HEK293 (cell line): Measurements from ENCODE around the gene ZNF343.
A peak's percentile ranks its signal among the peaks of the same experiment; 100 is the strongest.

Experiments
- CTCF ChIA-PET: fragments of 350-600 bp; formaldehyde crosslinking; extraction: SDS; loops from one replicate; lab custom pipeline; 2021; ENCODE audit warnings: antibody characterized with exemption; lab: Yijun Ruan, JAX
- POLR2A ChIA-PET: fragments of 300-600 bp; formaldehyde crosslinking; extraction: SDS; loops from one replicate; lab custom pipeline; 2020; ENCODE audit warnings: antibody characterized with exemption, inconsistent platforms; lab: Yijun Ruan, JAX
- H3K27ac ChIP-seq: fragments of 200-500 bp; sonication (Bioruptor generic); 2 replicates; pipeline ENCODE4 v1.5.1; 2014; ENCODE audit warnings: low read depth, low read length, control low read depth, inconsistent platforms; ENCODE audit errors: extremely low read depth
- H3K36me3 ChIP-seq, 2 experiments: fragments of 200-500 bp in 1 of 2; sonication (Bioruptor generic) in 1 of 2; 1 replicate in 1 of 2; 2 replicates in 1 of 2; pipeline ENCODE4 v1.5.1; 2014 to 2017; ENCODE audit warnings: inconsistent platforms in 2 of 2, low read length in 2 of 2; ENCODE audit not compliant: control insufficient read depth in 2 of 2, insufficient read depth in 1 of 2
- H3K4me1 ChIP-seq: fragments of 200-500 bp; sonication (Bioruptor generic); 2 replicates; pipeline ENCODE4 v1.5.1; 2014; ENCODE audit warnings: mild to moderate bottlenecking, low read length, inconsistent platforms; ENCODE audit not compliant: control insufficient read depth, insufficient read depth
- H3K4me3 ChIP-seq: 2 replicates; pipeline ENCODE4 v1.5.1; 2011; ENCODE audit warnings: low read depth, mild to moderate bottlenecking, control low read depth, low read length, moderate library complexity
- H3K9me3 ChIP-seq: fragments of 200-500 bp; sonication (Bioruptor generic); 2 replicates; pipeline ENCODE4 v1.5.1; 2014; ENCODE audit warnings: low read depth, low read length, inconsistent platforms; ENCODE audit not compliant: control insufficient read depth, insufficient read depth
- EGR2 ChIP-seq: fragments of 450-650 bp; formaldehyde crosslinking; IDR thresholded peaks from 2 replicates; pipeline ENCODE4 v1.5.1; 2016; ENCODE audit warnings: low read depth, missing biosample characterization, missing genetic modification characterization
- GLIS1 ChIP-seq: fragments of 450-650 bp; formaldehyde crosslinking; IDR thresholded peaks from 2 replicates; pipeline ENCODE4 v1.5.1; 2016; ENCODE audit warnings: missing biosample characterization, missing genetic modification characterization
- GLIS2 ChIP-seq: fragments of 450-650 bp; formaldehyde crosslinking; IDR thresholded peaks from 2 replicates; pipeline ENCODE4 v1.5.1; 2016; ENCODE audit warnings: missing biosample characterization, missing genetic modification characterization
- ZBTB7A ChIP-seq: fragments of 450-650 bp; formaldehyde crosslinking; IDR thresholded peaks from 2 replicates; pipeline ENCODE4 v1.5.1; 2016; ENCODE audit warnings: low read depth, missing biosample characterization, missing genetic modification characterization
- ZEB2 ChIP-seq: fragments of 450-650 bp; formaldehyde crosslinking; IDR thresholded peaks from 2 replicates; pipeline ENCODE4 v1.5.1; 2016; ENCODE audit warnings: missing biosample characterization, missing genetic modification characterization
- ZFHX2 ChIP-seq: fragments of 450-650 bp; formaldehyde crosslinking; conservative IDR thresholded peaks from 2 replicates; pipeline ENCODE4 v1.5.1; 2016; ENCODE audit warnings: missing biosample characterization, missing genetic modification characterization
- ZFP3 ChIP-seq: fragments of 450-650 bp; formaldehyde crosslinking; IDR thresholded peaks from 2 replicates; pipeline ENCODE4 v1.5.1; 2016; ENCODE audit warnings: low read depth, missing biosample characterization, missing genetic modification characterization
- ZFP69B ChIP-seq: fragments of 450-650 bp; formaldehyde crosslinking; IDR thresholded peaks from 2 replicates; pipeline ENCODE4 v1.5.1; 2016; ENCODE audit warnings: missing biosample characterization, missing genetic modification characterization
- ZNF121 ChIP-seq: fragments of 450-650 bp; formaldehyde crosslinking; IDR thresholded peaks from 2 replicates; pipeline ENCODE4 v1.5.1; 2016; ENCODE audit warnings: missing biosample characterization, missing genetic modification characterization
- ZNF311 ChIP-seq: fragments of 450-650 bp; formaldehyde crosslinking; IDR thresholded peaks from 2 replicates; pipeline ENCODE4 v1.5.1; 2017; ENCODE audit warnings: missing biosample characterization, missing genetic modification characterization, borderline replicate concordance
- ZNF366 ChIP-seq: fragments of 450-650 bp; formaldehyde crosslinking; conservative IDR thresholded peaks from 2 replicates; pipeline ENCODE4 v1.5.1; 2016; ENCODE audit warnings: missing biosample characterization, missing genetic modification characterization
- ZNF391 ChIP-seq: fragments of 450-650 bp; formaldehyde crosslinking; IDR thresholded peaks from 2 replicates; pipeline ENCODE4 v1.5.1; 2016; ENCODE audit warnings: low read depth, missing biosample characterization, missing genetic modification characterization, borderline replicate concordance
- ZNF416 ChIP-seq: fragments of 450-650 bp; formaldehyde crosslinking; IDR thresholded peaks from 2 replicates; pipeline ENCODE4 v1.5.1; 2016; ENCODE audit warnings: missing biosample characterization, missing genetic modification characterization
- ZNF501 ChIP-seq: fragments of 450-650 bp; formaldehyde crosslinking; IDR thresholded peaks from 2 replicates; pipeline ENCODE4 v1.5.1; 2016; ENCODE audit warnings: missing biosample characterization, missing genetic modification characterization
- ZNF654 ChIP-seq: fragments of 450-650 bp; formaldehyde crosslinking; IDR thresholded peaks from 2 replicates; pipeline ENCODE4 v1.5.1; 2016; ENCODE audit warnings: low read depth, missing biosample characterization, missing genetic modification characterization
- ZSCAN30 ChIP-seq: fragments of 450-650 bp; IDR thresholded peaks from 2 replicates; pipeline ENCODE4 v1.5.1; 2018; ENCODE audit warnings: missing biosample characterization, mild to moderate bottlenecking, missing genetic modification characterization, moderate library complexity
- TF ChIP-seq, protein P1 (sequence below): fragments of 450-650 bp; formaldehyde crosslinking; IDR thresholded peaks from 2 replicates; pipeline ENCODE4 v1.5.1; 2016; ENCODE audit warnings: missing biosample characterization, missing genetic modification characterization
- TF ChIP-seq, protein P2 (sequence below): fragments of 450-650 bp; formaldehyde crosslinking; IDR thresholded peaks from 2 replicates; pipeline ENCODE4 v1.5.1; 2016; ENCODE audit warnings: missing biosample characterization, missing genetic modification characterization
- TF ChIP-seq, protein P3 (sequence below): fragments of 450-650 bp; formaldehyde crosslinking; IDR thresholded peaks from 2 replicates; pipeline ENCODE4 v1.5.1; 2016; ENCODE audit warnings: missing biosample characterization, missing genetic modification characterization
- TF ChIP-seq, protein P4 (sequence below): IDR thresholded peaks from 2 replicates; pipeline ENCODE4 v1.6.1; 2011; ENCODE audit warnings: mild to moderate bottlenecking, low read depth, low read length, borderline replicate concordance
- TF ChIP-seq, protein P5 (sequence below): fragments of 450-650 bp; formaldehyde crosslinking; IDR thresholded peaks from 2 replicates; pipeline ENCODE4 v1.5.1; 2016; ENCODE audit warnings: missing biosample characterization, missing genetic modification characterization
- TF ChIP-seq, protein P6 (sequence below): fragments of 450-650 bp; formaldehyde crosslinking; IDR thresholded peaks from 2 replicates; pipeline ENCODE4 v1.5.1; 2016; ENCODE audit warnings: missing biosample characterization, missing genetic modification characterization
- TF ChIP-seq, protein P7 (sequence below): fragments of 450-650 bp; formaldehyde crosslinking; IDR thresholded peaks from 2 replicates; pipeline ENCODE4 v1.5.1; 2016; ENCODE audit warnings: missing biosample characterization, missing genetic modification characterization

Gene ZNF343

DNA sequence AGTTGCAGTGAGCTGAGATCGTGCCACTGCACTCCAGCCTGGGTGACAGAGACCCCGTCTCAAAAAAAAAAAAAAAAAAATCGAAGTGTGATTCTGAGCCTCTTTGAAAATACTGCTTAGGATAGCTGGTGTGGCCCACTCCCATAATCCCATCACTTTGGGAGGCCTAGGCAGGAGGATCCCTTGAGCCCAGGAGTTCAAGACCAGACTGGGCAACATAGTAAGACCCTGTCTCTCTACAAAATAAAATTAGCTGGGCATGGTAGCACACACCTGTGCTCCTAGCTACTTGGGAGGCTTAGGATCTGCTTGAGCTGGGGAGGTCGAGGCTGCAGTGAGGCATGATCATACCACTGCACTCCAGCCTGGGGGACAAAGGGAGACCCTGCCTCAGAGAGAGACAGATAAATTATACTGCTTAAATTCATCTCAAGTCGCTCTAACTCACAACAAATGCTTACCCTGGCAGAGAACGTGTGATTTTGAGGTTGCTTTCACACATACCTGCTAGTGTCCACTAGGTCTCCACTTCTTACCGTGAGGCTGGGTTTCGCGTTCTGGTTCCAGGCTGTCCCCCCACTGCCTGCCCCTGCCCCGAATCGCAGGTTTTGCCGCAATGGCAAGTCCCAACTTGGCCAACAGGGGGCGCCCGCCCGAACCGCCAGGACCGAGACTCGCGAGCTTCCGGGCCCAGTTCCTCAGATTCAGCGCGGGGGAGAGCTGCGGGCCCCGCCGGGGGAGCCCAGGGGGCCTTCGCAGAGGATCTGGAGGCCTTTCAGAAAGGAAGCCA, 15.4 kb upstream of the ZNF343 start:
- no peaks in the 10 kb centered on the region for H3K36me3 ChIP-seq
- ChIA-PET CTCF (interaction anchor here (0.6 to 7.7 kb wide), 18 partner anchors 12 to 759 kb away, joined by 3 to 171 read pairs (median 4); partner anchors contain the start of genes NOP56, SNRPB, TMC2 and ZNF343), POLR2A (interaction anchor here (0.7 to 1.6 kb wide), 8 partner anchors 8 to 150 kb away, joined by 3 to 19 read pairs (median 4); partner anchors contain the start of genes IDH3B, NOP56 and SNRPB)
- no peaks in the 10 kb centered on the region; the same call in 1 of the 2 replicates for H3K4me1 ChIP-seq
- H3K4me3 ChIP-seq, result peak overlapping the region; percentile 54
- peak overlapping the region; percentile 83 for H3K27ac ChIP-seq
- H3K9me3 ChIP-seq, result no peaks in the 10 kb centered on the region
- TF ChIP-seq, protein P1, sequence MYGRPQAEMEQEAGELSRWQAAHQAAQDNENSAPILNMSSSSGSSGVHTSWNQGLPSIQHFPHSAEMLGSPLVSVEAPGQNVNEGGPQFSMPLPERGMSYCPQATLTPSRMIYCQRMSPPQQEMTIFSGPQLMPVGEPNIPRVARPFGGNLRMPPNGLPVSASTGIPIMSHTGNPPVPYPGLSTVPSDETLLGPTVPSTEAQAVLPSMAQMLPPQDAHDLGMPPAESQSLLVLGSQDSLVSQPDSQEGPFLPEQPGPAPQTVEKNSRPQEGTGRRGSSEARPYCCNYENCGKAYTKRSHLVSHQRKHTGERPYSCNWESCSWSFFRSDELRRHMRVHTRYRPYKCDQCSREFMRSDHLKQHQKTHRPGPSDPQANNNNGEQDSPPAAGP (tag by site-specific recombination), result peak; percentile 37; the same call in 1 of the 2 replicates
- TF ChIP-seq, protein P2, sequence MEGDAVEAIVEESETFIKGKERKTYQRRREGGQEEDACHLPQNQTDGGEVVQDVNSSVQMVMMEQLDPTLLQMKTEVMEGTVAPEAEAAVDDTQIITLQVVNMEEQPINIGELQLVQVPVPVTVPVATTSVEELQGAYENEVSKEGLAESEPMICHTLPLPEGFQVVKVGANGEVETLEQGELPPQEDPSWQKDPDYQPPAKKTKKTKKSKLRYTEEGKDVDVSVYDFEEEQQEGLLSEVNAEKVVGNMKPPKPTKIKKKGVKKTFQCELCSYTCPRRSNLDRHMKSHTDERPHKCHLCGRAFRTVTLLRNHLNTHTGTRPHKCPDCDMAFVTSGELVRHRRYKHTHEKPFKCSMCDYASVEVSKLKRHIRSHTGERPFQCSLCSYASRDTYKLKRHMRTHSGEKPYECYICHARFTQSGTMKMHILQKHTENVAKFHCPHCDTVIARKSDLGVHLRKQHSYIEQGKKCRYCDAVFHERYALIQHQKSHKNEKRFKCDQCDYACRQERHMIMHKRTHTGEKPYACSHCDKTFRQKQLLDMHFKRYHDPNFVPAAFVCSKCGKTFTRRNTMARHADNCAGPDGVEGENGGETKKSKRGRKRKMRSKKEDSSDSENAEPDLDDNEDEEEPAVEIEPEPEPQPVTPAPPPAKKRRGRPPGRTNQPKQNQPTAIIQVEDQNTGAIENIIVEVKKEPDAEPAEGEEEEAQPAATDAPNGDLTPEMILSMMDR (tag by site-specific recombination), result peak; percentile 94
- TF ChIP-seq EGR2 (no peak), ZEB2 (peak; percentile 55; the same call in 1 of the 2 replicates), ZFHX2 (tag by site-specific recombination) (0 out of 2 replicates have a peak, but pooled peaks have one; percentile 21), ZNF416 (tag by site-specific recombination) (no peak), ZFP69B (tag by site-specific recombination) (peak; percentile 88; the same call in 1 of the 2 replicates), ZFP3 (no peak), ZSCAN30 (tag by site-specific recombination) (peak; percentile 53; the same call in 1 of the 2 replicates), ZNF121 (tag by site-specific recombination) (peak; percentile 97), ZNF501 (tag by site-specific recombination) (peak; percentile 66; the same call in 1 of the 2 replicates), ZNF391 (tag by site-specific recombination) (0 out of 2 replicates have a peak, but pooled peaks have one; percentile 15), ZNF654 (tag by site-specific recombination) (peak; percentile 35), GLIS1 (tag by site-specific recombination) (peak; percentile 68), ZNF366 (tag by site-specific recombination) (no peak), GLIS2 (tag by site-specific recombination) (peak; percentile 94), ZNF311 (tag by site-specific recombination) (no peak), ZBTB7A (tag by site-specific recombination) (no peak)
- TF ChIP-seq, protein P3, sequence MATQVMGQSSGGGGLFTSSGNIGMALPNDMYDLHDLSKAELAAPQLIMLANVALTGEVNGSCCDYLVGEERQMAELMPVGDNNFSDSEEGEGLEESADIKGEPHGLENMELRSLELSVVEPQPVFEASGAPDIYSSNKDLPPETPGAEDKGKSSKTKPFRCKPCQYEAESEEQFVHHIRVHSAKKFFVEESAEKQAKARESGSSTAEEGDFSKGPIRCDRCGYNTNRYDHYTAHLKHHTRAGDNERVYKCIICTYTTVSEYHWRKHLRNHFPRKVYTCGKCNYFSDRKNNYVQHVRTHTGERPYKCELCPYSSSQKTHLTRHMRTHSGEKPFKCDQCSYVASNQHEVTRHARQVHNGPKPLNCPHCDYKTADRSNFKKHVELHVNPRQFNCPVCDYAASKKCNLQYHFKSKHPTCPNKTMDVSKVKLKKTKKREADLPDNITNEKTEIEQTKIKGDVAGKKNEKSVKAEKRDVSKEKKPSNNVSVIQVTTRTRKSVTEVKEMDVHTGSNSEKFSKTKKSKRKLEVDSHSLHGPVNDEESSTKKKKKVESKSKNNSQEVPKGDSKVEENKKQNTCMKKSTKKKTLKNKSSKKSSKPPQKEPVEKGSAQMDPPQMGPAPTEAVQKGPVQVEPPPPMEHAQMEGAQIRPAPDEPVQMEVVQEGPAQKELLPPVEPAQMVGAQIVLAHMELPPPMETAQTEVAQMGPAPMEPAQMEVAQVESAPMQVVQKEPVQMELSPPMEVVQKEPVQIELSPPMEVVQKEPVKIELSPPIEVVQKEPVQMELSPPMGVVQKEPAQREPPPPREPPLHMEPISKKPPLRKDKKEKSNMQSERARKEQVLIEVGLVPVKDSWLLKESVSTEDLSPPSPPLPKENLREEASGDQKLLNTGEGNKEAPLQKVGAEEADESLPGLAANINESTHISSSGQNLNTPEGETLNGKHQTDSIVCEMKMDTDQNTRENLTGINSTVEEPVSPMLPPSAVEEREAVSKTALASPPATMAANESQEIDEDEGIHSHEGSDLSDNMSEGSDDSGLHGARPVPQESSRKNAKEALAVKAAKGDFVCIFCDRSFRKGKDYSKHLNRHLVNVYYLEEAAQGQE (tag by site-specific recombination), result 0 out of 2 replicates have a peak, but pooled peaks have one; percentile 19
- TF ChIP-seq, protein P4, sequence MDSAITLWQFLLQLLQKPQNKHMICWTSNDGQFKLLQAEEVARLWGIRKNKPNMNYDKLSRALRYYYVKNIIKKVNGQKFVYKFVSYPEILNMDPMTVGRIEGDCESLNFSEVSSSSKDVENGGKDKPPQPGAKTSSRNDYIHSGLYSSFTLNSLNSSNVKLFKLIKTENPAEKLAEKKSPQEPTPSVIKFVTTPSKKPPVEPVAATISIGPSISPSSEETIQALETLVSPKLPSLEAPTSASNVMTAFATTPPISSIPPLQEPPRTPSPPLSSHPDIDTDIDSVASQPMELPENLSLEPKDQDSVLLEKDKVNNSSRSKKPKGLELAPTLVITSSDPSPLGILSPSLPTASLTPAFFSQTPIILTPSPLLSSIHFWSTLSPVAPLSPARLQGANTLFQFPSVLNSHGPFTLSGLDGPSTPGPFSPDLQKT, result no peak
- TF ChIP-seq, protein P5, sequence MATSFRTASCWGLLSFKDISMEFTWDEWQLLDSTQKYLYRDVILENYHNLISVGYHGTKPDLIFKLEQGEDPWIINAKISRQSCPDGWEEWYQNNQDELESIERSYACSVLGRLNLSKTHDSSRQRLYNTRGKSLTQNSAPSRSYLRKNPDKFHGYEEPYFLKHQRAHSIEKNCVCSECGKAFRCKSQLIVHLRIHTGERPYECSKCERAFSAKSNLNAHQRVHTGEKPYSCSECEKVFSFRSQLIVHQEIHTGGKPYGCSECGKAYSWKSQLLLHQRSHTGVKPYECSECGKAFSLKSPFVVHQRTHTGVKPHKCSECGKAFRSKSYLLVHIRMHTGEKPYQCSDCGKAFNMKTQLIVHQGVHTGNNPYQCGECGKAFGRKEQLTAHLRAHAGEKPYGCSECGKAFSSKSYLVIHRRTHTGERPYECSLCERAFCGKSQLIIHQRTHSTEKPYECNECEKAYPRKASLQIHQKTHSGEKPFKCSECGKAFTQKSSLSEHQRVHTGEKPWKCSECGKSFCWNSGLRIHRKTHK (tag by site-specific recombination), result no peak
- TF ChIP-seq, protein P6, sequence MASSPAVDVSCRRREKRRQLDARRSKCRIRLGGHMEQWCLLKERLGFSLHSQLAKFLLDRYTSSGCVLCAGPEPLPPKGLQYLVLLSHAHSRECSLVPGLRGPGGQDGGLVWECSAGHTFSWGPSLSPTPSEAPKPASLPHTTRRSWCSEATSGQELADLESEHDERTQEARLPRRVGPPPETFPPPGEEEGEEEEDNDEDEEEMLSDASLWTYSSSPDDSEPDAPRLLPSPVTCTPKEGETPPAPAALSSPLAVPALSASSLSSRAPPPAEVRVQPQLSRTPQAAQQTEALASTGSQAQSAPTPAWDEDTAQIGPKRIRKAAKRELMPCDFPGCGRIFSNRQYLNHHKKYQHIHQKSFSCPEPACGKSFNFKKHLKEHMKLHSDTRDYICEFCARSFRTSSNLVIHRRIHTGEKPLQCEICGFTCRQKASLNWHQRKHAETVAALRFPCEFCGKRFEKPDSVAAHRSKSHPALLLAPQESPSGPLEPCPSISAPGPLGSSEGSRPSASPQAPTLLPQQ (tag by site-specific recombination), result peak; percentile 84; the same call in 1 of the 2 replicates
- TF ChIP-seq, protein P7, sequence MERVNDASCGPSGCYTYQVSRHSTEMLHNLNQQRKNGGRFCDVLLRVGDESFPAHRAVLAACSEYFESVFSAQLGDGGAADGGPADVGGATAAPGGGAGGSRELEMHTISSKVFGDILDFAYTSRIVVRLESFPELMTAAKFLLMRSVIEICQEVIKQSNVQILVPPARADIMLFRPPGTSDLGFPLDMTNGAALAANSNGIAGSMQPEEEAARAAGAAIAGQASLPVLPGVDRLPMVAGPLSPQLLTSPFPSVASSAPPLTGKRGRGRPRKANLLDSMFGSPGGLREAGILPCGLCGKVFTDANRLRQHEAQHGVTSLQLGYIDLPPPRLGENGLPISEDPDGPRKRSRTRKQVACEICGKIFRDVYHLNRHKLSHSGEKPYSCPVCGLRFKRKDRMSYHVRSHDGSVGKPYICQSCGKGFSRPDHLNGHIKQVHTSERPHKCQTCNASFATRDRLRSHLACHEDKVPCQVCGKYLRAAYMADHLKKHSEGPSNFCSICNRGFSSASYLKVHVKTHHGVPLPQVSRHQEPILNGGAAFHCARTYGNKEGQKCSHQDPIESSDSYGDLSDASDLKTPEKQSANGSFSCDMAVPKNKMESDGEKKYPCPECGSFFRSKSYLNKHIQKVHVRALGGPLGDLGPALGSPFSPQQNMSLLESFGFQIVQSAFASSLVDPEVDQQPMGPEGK (tag by site-specific recombination), result peak; percentile 85
